WTC11 (cell line): ENCODE results near the gene MRPL19. TPM values are rescaled to one million over a fixed set of nuclear protein-coding genes. Genes with fewer than 3 reads are reported as not detected.
"Not testable (repeated sequence)": the region's sequence is repeated elsewhere in the genome, so short reads cannot be mapped to it uniquely, and the experiment has no call there.

ENCODE experiments used
- ATAC-seq: fragments of 200-7000 bp; cut with Tn5 transposase; 2 replicates; pipeline ENCODE4 v1.10.0; 2021; ENCODE audit warnings: mild to moderate bottlenecking, moderate library complexity
- CTCF ChIA-PET: fragments of 300-600 bp; sonication (Branson Sonifier 250); formaldehyde crosslinking; loops from one replicate; lab custom pipeline; 2021; ENCODE audit warnings: antibody characterized with exemption; lab: Charles Lee
- POLR2A ChIA-PET: fragments of 350-600 bp; sonication (Branson Sonifier 250); formaldehyde crosslinking; loops from one replicate; lab custom pipeline; 2021; ENCODE audit warnings: antibody characterized with exemption; lab: Charles Lee
- DNase-seq: peaks from one replicate; pipeline ENCODE4 v3.0.0; 2021; ENCODE audit warnings: low spot score
- H3K27ac Mint-ChIP-seq: 2 replicates; pipeline ENCODE4 v1.8.0; 2021; ENCODE audit warnings: mixed read lengths
- H3K27me3 Mint-ChIP-seq: 2 replicates; pipeline ENCODE4 v1.8.0; 2021; ENCODE audit warnings: low read depth, mild to moderate bottlenecking, moderate library complexity, mixed read lengths
- H3K36me3 Mint-ChIP-seq: 2 replicates; pipeline ENCODE4 v1.8.0; 2021; ENCODE audit warnings: mixed read lengths
- H3K4me1 Mint-ChIP-seq: 2 replicates; pipeline ENCODE4 v1.8.0; 2022; ENCODE audit warnings: mixed read lengths
- H3K4me3 Mint-ChIP-seq: 2 replicates; pipeline ENCODE4 v1.8.0; 2021; ENCODE audit warnings: mild to moderate bottlenecking, moderate library complexity, mixed read lengths
- H3K9me3 Mint-ChIP-seq: 2 replicates; pipeline ENCODE4 v1.8.0; 2021; ENCODE audit warnings: mixed read lengths
- AFF4 ChIP-seq: sonication (generic); formaldehyde crosslinking; IDR thresholded peaks from 2 replicates; pipeline ENCODE4 v1.8.1; 2023; ENCODE audit warnings: mild to moderate bottlenecking, missing genetic modification reagents, borderline replicate concordance
- ARID4B ChIP-seq: sonication (generic); formaldehyde crosslinking; IDR thresholded peaks from 2 replicates; pipeline ENCODE4 v1.8.0; 2023; ENCODE audit warnings: missing genetic modification reagents, mild to moderate bottlenecking, borderline replicate concordance
- CREM ChIP-seq: sonication (generic); formaldehyde crosslinking; IDR thresholded peaks from 2 replicates; pipeline ENCODE4 v1.8.1; 2022; ENCODE audit warnings: mild to moderate bottlenecking, missing genetic modification reagents, moderate library complexity
- E2F4 ChIP-seq: sonication (generic); formaldehyde crosslinking; IDR thresholded peaks from 2 replicates; pipeline ENCODE4 v1.8.1; 2022; ENCODE audit warnings: low read depth, mild to moderate bottlenecking, moderate library complexity, missing genetic modification reagents, borderline replicate concordance
- ERG ChIP-seq: fragments of 250-450 bp; sonication (Bioruptor Pico); IDR thresholded peaks from 2 replicates; pipeline ENCODE4 v1.8.0; 2021; ENCODE audit warnings: mild to moderate bottlenecking
- ETV6 ChIP-seq: sonication (generic); formaldehyde crosslinking; IDR thresholded peaks from 2 replicates; pipeline ENCODE4 v1.8.1; 2022; ENCODE audit warnings: mild to moderate bottlenecking, missing genetic modification reagents
- FOXP1 ChIP-seq: sonication (generic); formaldehyde crosslinking; IDR thresholded peaks from 2 replicates; pipeline ENCODE4 v1.8.0; 2022; ENCODE audit warnings: missing genetic modification reagents, mild to moderate bottlenecking, moderate library complexity, borderline replicate concordance
- HMGA2 ChIP-seq: fragments of 250-450 bp; sonication (Bioruptor Pico); IDR thresholded peaks from 2 replicates; pipeline ENCODE4 v1.4.0; 2021; ENCODE audit warnings: mild to moderate bottlenecking, moderate library complexity
- KAT7 ChIP-seq: sonication (generic); formaldehyde crosslinking; IDR thresholded peaks from 2 replicates; pipeline ENCODE4 v1.8.1; 2023; ENCODE audit warnings: missing genetic modification reagents, mild to moderate bottlenecking, borderline replicate concordance
- NR1H2 ChIP-seq: sonication (generic); formaldehyde crosslinking; IDR thresholded peaks from 2 replicates; pipeline ENCODE4 v1.9.0; 2021; ENCODE audit warnings: mild to moderate bottlenecking, moderate library complexity, missing genetic modification reagents
- SMAD3 ChIP-seq: sonication (generic); formaldehyde crosslinking; IDR thresholded peaks from 2 replicates; pipeline ENCODE4 v1.8.0; 2022; ENCODE audit warnings: missing genetic modification reagents, mild to moderate bottlenecking, borderline replicate concordance
- TCF7 ChIP-seq: sonication (generic); formaldehyde crosslinking; IDR thresholded peaks from 2 replicates; pipeline ENCODE4 v1.8.0; 2022; ENCODE audit warnings: mild to moderate bottlenecking, low read depth, missing genetic modification reagents, moderate library complexity
- TP53 ChIP-seq: sonication (generic); formaldehyde crosslinking; IDR thresholded peaks from 2 replicates; pipeline ENCODE4 v1.8.1; 2023; ENCODE audit warnings: mild to moderate bottlenecking, missing genetic modification reagents
- ZBTB43 ChIP-seq: sonication (generic); formaldehyde crosslinking; IDR thresholded peaks from 2 replicates; pipeline ENCODE4 v1.8.1; 2023; ENCODE audit warnings: mild to moderate bottlenecking, missing genetic modification reagents
- ZNF219 ChIP-seq: sonication (generic); formaldehyde crosslinking; IDR thresholded peaks from 2 replicates; pipeline ENCODE4 v1.8.0; 2023; ENCODE audit warnings: missing genetic modification reagents, mild to moderate bottlenecking, borderline replicate concordance
- total RNA-seq: library from RNA; stranded (reverse); gene quantifications from 3 replicates; pipeline ENCODE4 v1.2.3, GENCODE V29; 2021

The MRPL19 gene
- total RNA-seq, 1 experiment from 2014 or later = 65.8 TPM

- no peaks in the 10 kb centered on the region for H3K9me3 Mint-ChIP-seq
- ChIA-PET POLR2A (no interaction called here), CTCF (interaction anchor here (0.6 to 3.2 kb wide), 2 partner anchors 39 kb away, joined by 3 to 33 read pairs; no protein-coding TSS in a partner anchor)
- H3K4me3 Mint-ChIP-seq = no peak overlapping the region
- no peak for ATAC-seq
- TF ChIP-seq SMAD3 (CRISPR knock-in tag) (no peak), CREM (no peak), HMGA2 (no peak), TCF7 (CRISPR knock-in tag) (no peak), E2F4 (CRISPR knock-in tag) (no peak)
- TF ChIP-seq, all 79 proteins: peak for 0
- no peaks in the 10 kb centered on the region for H3K27me3 Mint-ChIP-seq
- no peak for DNase-seq
- H3K27ac Mint-ChIP-seq = no peak overlapping the region
- H3K4me1 Mint-ChIP-seq = no peaks in the 10 kb centered on the region
- peaks cover 24% of the 10 kb centered on the region for H3K36me3 Mint-ChIP-seq
Observed at GRCh38 chr2:75679556-75679955, 33.0 kb downstream of the MRPL19 start.

GRCh38 chr2:75680402-75680801, 33.8 kb downstream of the MRPL19 start:
- ATAC-seq = no peak
- POLR2A ChIA-PET = no interaction called here

GRCh38 chr2:75683430-75683829, 36.8 kb downstream of the MRPL19 start:
- ATAC-seq, H3K27me3 Mint-ChIP-seq, H3K9me3 Mint-ChIP-seq, H3K4me3 Mint-ChIP-seq, H3K27ac Mint-ChIP-seq, DNase-seq, H3K4me1 Mint-ChIP-seq, POLR2A ChIA-PET: not testable (repeated sequence)
- CTCF ChIA-PET = interaction anchor here (0.6 kb wide), 1 partner anchor 30 kb away, joined by 3 read pairs; no protein-coding TSS in a partner anchor
- H3K36me3 Mint-ChIP-seq = peaks cover 45% of the 10 kb centered on the region

More at GRCh38 chr2:75680402-75680801, 33.8 kb downstream of the MRPL19 start:
- DNase-seq = no peak
- H3K4me3 Mint-ChIP-seq = no peak overlapping the region
- TF ChIP-seq ERG (CRISPR knock-in tag) (no peak), AFF4 (no peak), TCF7 (CRISPR knock-in tag) (no peak), HMGA2 (no peak)
- no peaks in the 10 kb centered on the region for H3K27me3 Mint-ChIP-seq
- peak overlapping the region; percentile 5; the same call in 1 of the 2 replicates for H3K27ac Mint-ChIP-seq
- CTCF ChIA-PET = interaction anchor here (0.6 kb wide), 1 partner anchor 306 kb away, joined by 3 read pairs; no protein-coding TSS in a partner anchor
- H3K9me3 Mint-ChIP-seq = no peaks in the 10 kb centered on the region
- peaks cover 30% of the 10 kb centered on the region for H3K36me3 Mint-ChIP-seq
- H3K4me1 Mint-ChIP-seq = no peaks in the 10 kb centered on the region

- CTCF ChIA-PET = no interaction called here
- ATAC-seq (no peak), DNase-seq (no peak)
- TF ChIP-seq FOXP1 (CRISPR knock-in tag) (no peak), ZNF219 (CRISPR knock-in tag) (no peak), TP53 (CRISPR knock-in tag) (no peak), ETV6 (CRISPR knock-in tag) (no peak), ZBTB43 (CRISPR knock-in tag) (no peak), NR1H2 (no peak), ARID4B (no peak), KAT7 (CRISPR knock-in tag) (no peak)
- H3K4me1 Mint-ChIP-seq = no peaks in the 10 kb centered on the region
- no peaks in the 10 kb centered on the region for H3K9me3 Mint-ChIP-seq
- H3K27me3 Mint-ChIP-seq = no peaks in the 10 kb centered on the region
- no peak overlapping the region for H3K4me3 Mint-ChIP-seq
- peaks cover 38% of the 10 kb centered on the region for H3K36me3 Mint-ChIP-seq
- no peak overlapping the region for H3K27ac Mint-ChIP-seq
- POLR2A ChIA-PET = no interaction called here
Observed at GRCh38 chr2:75688196-75688595, 41.6 kb downstream of the MRPL19 start.
